Liver (tissue), 9 donors: ENCODE data around the gene GK2. TPM values are rescaled to one million over a fixed set of nuclear protein-coding genes. Genes with fewer than 3 reads are reported as not detected.

Source experiments
- DNase-seq: peaks from one replicate; pipeline ENCODE4 v3.0.0-alpha.2; 2017; ENCODE audit warnings: low spot score
- H3K27ac ChIP-seq, 2 donors: one replicate each; pipeline ENCODE4 v1.7.0; 2013; ENCODE audit warnings: inconsistent platforms in 2 of 2, low read length in 2 of 2, control low read depth in 1 of 2, low read depth in 1 of 2, mild to moderate bottlenecking in 1 of 2
- H3K27me3 ChIP-seq, 4 donors: one replicate each; pipeline versions ENCODE4 v1.6.1 to v1.7.0; 2013; ENCODE audit warnings: low read length in 3 of 4, inconsistent platforms in 1 of 4, mild to moderate bottlenecking in 1 of 4, moderate library complexity in 1 of 4; ENCODE audit not compliant: control insufficient read depth in 4 of 4, insufficient read depth in 4 of 4
- H3K36me3 ChIP-seq, 4 donors: one replicate each; pipeline versions ENCODE4 v1.6.1 to v1.7.0; 2013; ENCODE audit warnings: low read length in 3 of 4, mild to moderate bottlenecking in 3 of 4, low read depth in 1 of 4, moderate library complexity in 1 of 4; ENCODE audit not compliant: control insufficient read depth in 4 of 4, insufficient read depth in 3 of 4
- H3K4me1 ChIP-seq, 4 donors: one replicate each; pipeline versions ENCODE4 v1.6.1 to v1.7.0; 2013; ENCODE audit warnings: low read length in 3 of 4, mild to moderate bottlenecking in 3 of 4, moderate library complexity in 1 of 4; ENCODE audit not compliant: control insufficient read depth in 4 of 4, insufficient read depth in 4 of 4
- H3K4me3 ChIP-seq, 3 donors: one replicate each; pipeline versions ENCODE4 v1.6.1 to v1.7.0; 2013; ENCODE audit warnings: low read length in 3 of 3, control low read depth in 1 of 3, low read depth in 1 of 3, mild to moderate bottlenecking in 1 of 3
- H3K9ac ChIP-seq, 2 donors: one replicate each; pipeline ENCODE4 v1.7.0; 2013; ENCODE audit warnings: low read length in 2 of 2, mild to moderate bottlenecking in 2 of 2, moderate library complexity in 2 of 2, control low read depth in 1 of 2, low read depth in 1 of 2
- H3K9me3 ChIP-seq, 4 donors: one replicate each; pipeline versions ENCODE4 v1.6.1 to v1.7.0; 2013; ENCODE audit warnings: low read length in 3 of 4; ENCODE audit not compliant: control insufficient read depth in 4 of 4
- ATF3 ChIP-seq: IDR thresholded peaks from 2 replicates; pipeline ENCODE4 v1.6.1; 2016; ENCODE audit warnings: antibody characterized with exemption
- CTCF ChIP-seq: fragments of 150-350 bp; IDR thresholded peaks from 2 replicates; pipeline ENCODE4 v1.5.1; 2017; ENCODE audit warnings: improper control_type of control experiment, low read depth, low read length; ENCODE audit not compliant: missing input control
- EGR1 ChIP-seq, 2 donors: IDR thresholded peaks; 2 replicates each; pipeline ENCODE4 v1.6.1; 2016 to 2018; ENCODE audit warnings: antibody characterized with exemption in 2 of 2, low read depth in 2 of 2
- FOXA1 ChIP-seq: IDR thresholded peaks from 2 replicates; pipeline ENCODE4 v1.6.1; 2016; ENCODE audit warnings: antibody characterized with exemption
- FOXA2 ChIP-seq: IDR thresholded peaks from 2 replicates; pipeline ENCODE4 v1.6.1; 2016; ENCODE audit warnings: antibody characterized with exemption
- GABPA ChIP-seq, 2 donors: IDR thresholded peaks in 1 of 2; conservative IDR thresholded peaks in 1 of 2; 2 replicates each; pipeline ENCODE4 v1.6.1; 2016; ENCODE audit warnings: antibody characterized with exemption in 2 of 2, mild to moderate bottlenecking in 1 of 2, moderate library complexity in 1 of 2
- HNF4A ChIP-seq, 2 donors: conservative IDR thresholded peaks; 2 replicates each; pipeline ENCODE4 v1.6.1; 2016; ENCODE audit warnings: antibody characterized with exemption in 2 of 2, mild to moderate bottlenecking in 2 of 2
- HNF4G ChIP-seq: IDR thresholded peaks from 2 replicates; pipeline ENCODE4 v1.6.1; 2016; ENCODE audit warnings: antibody characterized with exemption
- JUND ChIP-seq, 2 donors: IDR thresholded peaks; 2 replicates each; pipeline ENCODE4 v1.6.1; 2016; ENCODE audit warnings: antibody characterized with exemption in 2 of 2
- NR2F2 ChIP-seq: IDR thresholded peaks from 2 replicates; pipeline ENCODE4 v1.6.1; 2016; ENCODE audit warnings: antibody characterized with exemption
- RAD21 ChIP-seq, 2 donors: IDR thresholded peaks; 2 replicates each; pipeline ENCODE4 v1.6.1; 2016; ENCODE audit warnings: antibody characterized with exemption in 2 of 2, mild to moderate bottlenecking in 2 of 2
- RXRA ChIP-seq, 2 donors: IDR thresholded peaks; 2 replicates each; pipeline ENCODE4 v1.6.1; 2017 to 2018; ENCODE audit warnings: antibody characterized with exemption in 2 of 2, mild to moderate bottlenecking in 1 of 2
- SP1 ChIP-seq: IDR thresholded peaks from 2 replicates; pipeline ENCODE4 v1.6.1; 2018; ENCODE audit warnings: antibody characterized with exemption, mild to moderate bottlenecking
- TAF1 ChIP-seq: conservative IDR thresholded peaks from 2 replicates; pipeline ENCODE4 v1.6.1; 2016; ENCODE audit warnings: antibody characterized with exemption, mild to moderate bottlenecking
- YY1 ChIP-seq: IDR thresholded peaks from 2 replicates; pipeline ENCODE4 v1.6.1; 2016; ENCODE audit warnings: antibody characterized with exemption, mild to moderate bottlenecking
- WGBS: extraction: QIAGEN DNeasy Blood & Tissue Kit; methylation state at CpG from one replicate; pipeline ENCODE4 v1.1.7; 2013; 5-methylcytosine and 5-hydroxymethylcytosine counted together
- polyA plus RNA-seq, 2 donors: library from polyadenylated mRNA; stranded (reverse) in 1 of 2; unstranded in 1 of 2; fragments of 200-250 nt in 1 of 2; fragments of >200 nt in 1 of 2; fragmentation: Nextera tagmentation in 1 of 2; extraction: Ambion mirVana in 1 of 2; gene quantifications; one replicate each; pipeline versions ENCODE4 v1.2.1 to v1.2.3, GENCODE V29; 2013 to 2015
- total RNA-seq, 2 donors: library from RNA; depleted of rRNA; stranded (reverse); fragments of >200 nt; gene quantifications; one replicate each; pipeline ENCODE4 v1.2.3, GENCODE V29; 2014
- TF ChIP-seq, protein P1 (sequence below): IDR thresholded peaks from 2 replicates; pipeline ENCODE4 v1.6.1; 2016; ENCODE audit warnings: antibody characterized with exemption
- TF ChIP-seq, protein P2 (sequence below): IDR thresholded peaks from 2 replicates; pipeline ENCODE4 v1.6.1; 2016; ENCODE audit warnings: antibody characterized with exemption, mild to moderate bottlenecking
- TF ChIP-seq, protein P3 (sequence below): IDR thresholded peaks from 2 replicates; pipeline ENCODE4 v1.6.1; 2016; ENCODE audit warnings: antibody characterized with exemption
- donor health status: healthy.
- donor health status: healthy.
- donor health status: healthy.
- donor health status: healthy.
- donor health status: healthy.

The GK2 gene
- total and polyA plus RNA-seq, 4 donors, result not detected

DNA sequence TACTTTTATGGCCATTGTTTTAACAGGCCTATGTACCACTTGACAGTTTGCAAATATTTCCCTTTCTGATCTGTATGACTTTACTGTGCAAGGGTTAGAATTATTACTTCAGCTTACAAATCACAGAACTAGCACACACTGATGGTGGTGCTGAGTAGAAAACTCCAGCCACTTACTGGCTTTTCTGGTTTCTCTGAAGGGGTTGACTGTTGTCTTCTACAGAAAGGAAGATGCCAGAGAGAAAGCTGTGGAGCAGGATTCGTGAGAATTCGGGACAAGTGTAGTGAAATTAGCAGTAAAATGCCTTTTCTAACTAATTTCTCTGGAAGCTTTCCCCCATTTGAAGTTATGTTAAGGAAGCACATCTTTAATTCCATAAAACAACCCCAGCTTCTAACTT lies 46.6 kb upstream of the GK2 start:
- no peak for DNase-seq
- no peak overlapping the region for H3K27ac ChIP-seq
- TF ChIP-seq ATF3 (no peak), FOXA1 (no peak), RXRA (IDR thresholded peaks at IDR 0.05) (no peak), HNF4A (conservative IDR thresholded peaks at IDR 0.05) (no peak), CTCF (no peak), TAF1 (no peak), FOXA2 (no peak), NR2F2 (no peak), JUND (IDR thresholded peaks at IDR 0.05) (no peak), SP1 (no peak), GABPA (IDR thresholded peaks at IDR 0.05 in 1 of 2, conservative IDR thresholded peaks at IDR 0.05 in 1 of 2) (no peak), RAD21 (IDR thresholded peaks at IDR 0.05) (no peak), HNF4G (no peak), EGR1 (IDR thresholded peaks at IDR 0.05; ENCODE audit: low read depth in 2 of 2) (no peak)
- TF ChIP-seq, protein P1, sequence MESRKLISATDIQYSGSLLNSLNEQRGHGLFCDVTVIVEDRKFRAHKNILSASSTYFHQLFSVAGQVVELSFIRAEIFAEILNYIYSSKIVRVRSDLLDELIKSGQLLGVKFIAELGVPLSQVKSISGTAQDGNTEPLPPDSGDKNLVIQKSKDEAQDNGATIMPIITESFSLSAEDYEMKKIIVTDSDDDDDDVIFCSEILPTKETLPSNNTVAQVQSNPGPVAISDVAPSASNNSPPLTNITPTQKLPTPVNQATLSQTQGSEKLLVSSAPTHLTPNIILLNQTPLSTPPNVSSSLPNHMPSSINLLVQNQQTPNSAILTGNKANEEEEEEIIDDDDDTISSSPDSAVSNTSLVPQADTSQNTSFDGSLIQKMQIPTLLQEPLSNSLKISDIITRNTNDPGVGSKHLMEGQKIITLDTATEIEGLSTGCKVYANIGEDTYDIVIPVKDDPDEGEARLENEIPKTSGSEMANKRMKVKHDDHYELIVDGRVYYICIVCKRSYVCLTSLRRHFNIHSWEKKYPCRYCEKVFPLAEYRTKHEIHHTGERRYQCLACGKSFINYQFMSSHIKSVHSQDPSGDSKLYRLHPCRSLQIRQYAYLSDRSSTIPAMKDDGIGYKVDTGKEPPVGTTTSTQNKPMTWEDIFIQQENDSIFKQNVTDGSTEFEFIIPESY, result no peak
- TF ChIP-seq, protein P2, sequence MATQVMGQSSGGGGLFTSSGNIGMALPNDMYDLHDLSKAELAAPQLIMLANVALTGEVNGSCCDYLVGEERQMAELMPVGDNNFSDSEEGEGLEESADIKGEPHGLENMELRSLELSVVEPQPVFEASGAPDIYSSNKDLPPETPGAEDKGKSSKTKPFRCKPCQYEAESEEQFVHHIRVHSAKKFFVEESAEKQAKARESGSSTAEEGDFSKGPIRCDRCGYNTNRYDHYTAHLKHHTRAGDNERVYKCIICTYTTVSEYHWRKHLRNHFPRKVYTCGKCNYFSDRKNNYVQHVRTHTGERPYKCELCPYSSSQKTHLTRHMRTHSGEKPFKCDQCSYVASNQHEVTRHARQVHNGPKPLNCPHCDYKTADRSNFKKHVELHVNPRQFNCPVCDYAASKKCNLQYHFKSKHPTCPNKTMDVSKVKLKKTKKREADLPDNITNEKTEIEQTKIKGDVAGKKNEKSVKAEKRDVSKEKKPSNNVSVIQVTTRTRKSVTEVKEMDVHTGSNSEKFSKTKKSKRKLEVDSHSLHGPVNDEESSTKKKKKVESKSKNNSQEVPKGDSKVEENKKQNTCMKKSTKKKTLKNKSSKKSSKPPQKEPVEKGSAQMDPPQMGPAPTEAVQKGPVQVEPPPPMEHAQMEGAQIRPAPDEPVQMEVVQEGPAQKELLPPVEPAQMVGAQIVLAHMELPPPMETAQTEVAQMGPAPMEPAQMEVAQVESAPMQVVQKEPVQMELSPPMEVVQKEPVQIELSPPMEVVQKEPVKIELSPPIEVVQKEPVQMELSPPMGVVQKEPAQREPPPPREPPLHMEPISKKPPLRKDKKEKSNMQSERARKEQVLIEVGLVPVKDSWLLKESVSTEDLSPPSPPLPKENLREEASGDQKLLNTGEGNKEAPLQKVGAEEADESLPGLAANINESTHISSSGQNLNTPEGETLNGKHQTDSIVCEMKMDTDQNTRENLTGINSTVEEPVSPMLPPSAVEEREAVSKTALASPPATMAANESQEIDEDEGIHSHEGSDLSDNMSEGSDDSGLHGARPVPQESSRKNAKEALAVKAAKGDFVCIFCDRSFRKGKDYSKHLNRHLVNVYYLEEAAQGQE, result no peak
- H3K4me3 ChIP-seq, result no peak overlapping the region
- no peaks in the 10 kb centered on the region for H3K36me3 ChIP-seq
- H3K27me3 ChIP-seq, result no peaks in the 10 kb centered on the region
- no peaks in the 10 kb centered on the region for H3K4me1 ChIP-seq
- WGBS, result 57% methylated on average over 2 of the region's 2 CpGs
- no peaks in the 10 kb centered on the region for H3K9me3 ChIP-seq
- H3K9ac ChIP-seq, result no peak overlapping the region

- WGBS, result 60% methylated on average over 2 of the region's 2 CpGs
- H3K9me3 ChIP-seq, result no peaks in the 10 kb centered on the region
- DNase-seq, result no peak
- no peaks in the 10 kb centered on the region for H3K4me1 ChIP-seq
- H3K27me3 ChIP-seq, result no peaks in the 10 kb centered on the region
- no peaks in the 10 kb centered on the region for H3K36me3 ChIP-seq
- no peak overlapping the region for H3K9ac ChIP-seq
- no peak overlapping the region for H3K27ac ChIP-seq
- no peak overlapping the region for H3K4me3 ChIP-seq
- TF ChIP-seq ATF3, result no peak
- TF ChIP-seq FOXA2, result no peak
- TF ChIP-seq, protein P1, result no peak
- TF ChIP-seq EGR1 (IDR thresholded peaks at IDR 0.05; ENCODE audit: low read depth in 2 of 2), result no peak
- TF ChIP-seq GABPA (IDR thresholded peaks at IDR 0.05 in 1 of 2, conservative IDR thresholded peaks at IDR 0.05 in 1 of 2), result no peak
- no peak for TF ChIP-seq RAD21 (IDR thresholded peaks at IDR 0.05)
- no peak for TF ChIP-seq NR2F2
- TF ChIP-seq HNF4G, result no peak
- TF ChIP-seq YY1, result no peak
- TF ChIP-seq TAF1, result no peak
- no peak for TF ChIP-seq FOXA1
- no peak for TF ChIP-seq HNF4A (conservative IDR thresholded peaks at IDR 0.05)
- no peak for TF ChIP-seq SP1
- no peak for TF ChIP-seq RXRA (IDR thresholded peaks at IDR 0.05)
- TF ChIP-seq CTCF, result no peak
- TF ChIP-seq, protein P3, sequence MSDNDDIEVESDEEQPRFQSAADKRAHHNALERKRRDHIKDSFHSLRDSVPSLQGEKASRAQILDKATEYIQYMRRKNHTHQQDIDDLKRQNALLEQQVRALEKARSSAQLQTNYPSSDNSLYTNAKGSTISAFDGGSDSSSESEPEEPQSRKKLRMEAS, result no peak
Measured at GRCh38 chr4:79450053-79450452, 42.0 kb upstream of the GK2 start.
